VCaP (cell line): ENCODE measurements around the gene GLT8D1.

Experiments used
- H3K27ac ChIP-seq: fragments of 450-650 bp; 2 replicates; pipeline ENCODE4 v1.5.1; 2017
- TF ChIP-seq, protein P1 (sequence below): fragments of 450-650 bp; conservative IDR thresholded peaks from 2 replicates; pipeline ENCODE4 v1.5.1; 2017; ENCODE audit warnings: mild to moderate bottlenecking, moderate library complexity

Gene GLT8D1

DNA sequence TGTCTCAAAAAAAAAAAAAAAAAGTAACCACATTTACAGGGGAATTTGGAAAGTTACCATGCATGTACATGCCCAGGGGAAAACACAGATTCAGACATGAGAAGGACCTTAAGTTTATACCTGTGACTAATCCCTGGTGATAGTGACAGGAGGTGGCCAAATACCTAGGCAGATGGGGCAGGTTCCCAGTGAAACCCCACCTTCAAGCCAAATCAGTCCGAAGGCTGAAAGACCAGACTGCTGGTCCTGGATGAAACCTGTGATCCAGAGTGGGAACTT is 16.1 kb upstream of the GLT8D1 start:
- no peak overlapping the region for H3K27ac ChIP-seq
- TF ChIP-seq, protein P1, sequence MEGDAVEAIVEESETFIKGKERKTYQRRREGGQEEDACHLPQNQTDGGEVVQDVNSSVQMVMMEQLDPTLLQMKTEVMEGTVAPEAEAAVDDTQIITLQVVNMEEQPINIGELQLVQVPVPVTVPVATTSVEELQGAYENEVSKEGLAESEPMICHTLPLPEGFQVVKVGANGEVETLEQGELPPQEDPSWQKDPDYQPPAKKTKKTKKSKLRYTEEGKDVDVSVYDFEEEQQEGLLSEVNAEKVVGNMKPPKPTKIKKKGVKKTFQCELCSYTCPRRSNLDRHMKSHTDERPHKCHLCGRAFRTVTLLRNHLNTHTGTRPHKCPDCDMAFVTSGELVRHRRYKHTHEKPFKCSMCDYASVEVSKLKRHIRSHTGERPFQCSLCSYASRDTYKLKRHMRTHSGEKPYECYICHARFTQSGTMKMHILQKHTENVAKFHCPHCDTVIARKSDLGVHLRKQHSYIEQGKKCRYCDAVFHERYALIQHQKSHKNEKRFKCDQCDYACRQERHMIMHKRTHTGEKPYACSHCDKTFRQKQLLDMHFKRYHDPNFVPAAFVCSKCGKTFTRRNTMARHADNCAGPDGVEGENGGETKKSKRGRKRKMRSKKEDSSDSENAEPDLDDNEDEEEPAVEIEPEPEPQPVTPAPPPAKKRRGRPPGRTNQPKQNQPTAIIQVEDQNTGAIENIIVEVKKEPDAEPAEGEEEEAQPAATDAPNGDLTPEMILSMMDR = no peak

DNA sequence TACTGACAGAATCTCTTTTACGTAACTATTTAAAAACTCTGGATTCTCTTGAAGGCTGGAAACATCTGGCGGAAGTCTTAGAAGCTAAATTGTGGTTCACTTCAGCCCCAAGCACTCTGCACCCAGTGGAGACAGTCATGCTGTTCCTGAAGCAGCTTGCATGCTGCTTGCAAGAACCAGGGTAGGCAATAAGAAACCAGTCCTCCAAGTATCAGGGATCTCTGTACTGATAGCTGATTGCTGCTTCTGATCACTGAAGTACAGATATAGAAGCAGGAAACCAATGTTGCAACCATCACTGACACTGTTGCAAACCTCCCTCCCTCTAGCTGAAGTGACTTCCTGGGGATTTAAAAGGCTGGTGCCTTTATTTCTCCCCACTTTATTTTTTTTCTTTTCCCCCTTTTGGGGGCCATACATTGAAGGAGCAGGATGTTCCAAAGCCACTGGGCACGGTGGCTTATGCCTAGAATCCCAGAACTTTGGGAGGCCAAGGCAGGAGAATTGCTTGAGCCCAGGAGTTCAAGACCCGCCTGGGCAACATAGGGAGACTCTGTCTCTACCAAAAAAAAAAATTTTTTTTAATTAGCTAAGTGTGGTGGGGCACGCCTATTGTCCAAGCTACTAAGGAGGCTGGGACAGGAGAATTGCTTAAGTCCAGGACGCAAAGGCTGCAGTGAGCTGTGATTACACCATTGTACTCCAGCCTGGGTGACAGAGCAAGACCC is 15.6 kb upstream of the GLT8D1 start:
- H3K27ac ChIP-seq = no peak overlapping the region

DNA sequence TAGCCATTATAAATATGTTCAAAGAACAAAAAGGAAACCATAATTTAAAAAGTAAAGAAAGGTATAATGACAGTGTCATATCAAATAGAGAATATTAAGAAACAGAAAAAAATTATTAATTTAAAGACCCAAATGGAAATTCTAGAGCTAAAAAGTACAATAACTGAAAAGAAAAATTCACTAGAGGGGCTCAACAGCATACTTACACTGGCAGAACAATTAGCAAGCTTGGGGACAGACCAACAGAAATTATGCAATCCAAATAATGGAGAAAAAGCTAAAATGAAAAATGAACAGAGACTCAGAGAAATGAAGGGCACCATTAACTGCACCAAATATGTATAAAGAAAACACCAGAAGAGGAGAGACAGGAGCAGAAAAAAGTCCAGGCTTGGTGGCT is 14.0 kb upstream of the GLT8D1 start:
- H3K27ac ChIP-seq = no peak overlapping the region
- TF ChIP-seq, protein P1 = no peak

More for the DNA sequence above, 15.6 kb upstream of the GLT8D1 start:
- TF ChIP-seq, protein P1 = no peak

DNA sequence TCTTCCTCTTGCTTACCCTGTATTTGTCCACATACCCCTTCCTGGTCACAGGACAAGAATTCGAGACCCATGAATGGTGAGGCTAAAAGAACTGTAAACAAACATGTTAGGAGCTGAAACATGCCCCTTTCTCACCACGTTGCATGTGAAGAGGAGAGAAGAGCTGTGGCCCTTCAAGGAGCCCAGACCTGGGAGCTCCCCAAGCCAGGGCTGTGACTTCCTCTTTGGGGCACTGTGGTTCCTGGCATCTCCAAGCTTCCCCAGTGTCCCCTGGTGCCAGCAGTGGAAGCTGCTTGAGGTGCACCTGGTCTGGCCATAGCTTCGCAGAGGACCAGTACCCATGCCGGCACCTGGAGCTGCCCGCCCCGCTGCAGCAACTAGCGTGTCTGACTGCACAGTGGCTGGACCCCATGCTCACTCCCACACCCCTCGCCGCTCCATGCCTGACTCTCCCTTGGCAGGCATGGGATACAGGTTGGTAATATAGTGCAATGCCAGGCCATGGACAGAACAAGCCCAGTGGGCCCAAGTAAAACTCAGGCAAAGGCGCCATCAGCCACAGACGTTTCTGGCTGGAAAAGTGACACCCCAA is 10.2 kb upstream of the GLT8D1 start:
- TF ChIP-seq, protein P1 = no peak
- H3K27ac ChIP-seq = no peak overlapping the region

DNA sequence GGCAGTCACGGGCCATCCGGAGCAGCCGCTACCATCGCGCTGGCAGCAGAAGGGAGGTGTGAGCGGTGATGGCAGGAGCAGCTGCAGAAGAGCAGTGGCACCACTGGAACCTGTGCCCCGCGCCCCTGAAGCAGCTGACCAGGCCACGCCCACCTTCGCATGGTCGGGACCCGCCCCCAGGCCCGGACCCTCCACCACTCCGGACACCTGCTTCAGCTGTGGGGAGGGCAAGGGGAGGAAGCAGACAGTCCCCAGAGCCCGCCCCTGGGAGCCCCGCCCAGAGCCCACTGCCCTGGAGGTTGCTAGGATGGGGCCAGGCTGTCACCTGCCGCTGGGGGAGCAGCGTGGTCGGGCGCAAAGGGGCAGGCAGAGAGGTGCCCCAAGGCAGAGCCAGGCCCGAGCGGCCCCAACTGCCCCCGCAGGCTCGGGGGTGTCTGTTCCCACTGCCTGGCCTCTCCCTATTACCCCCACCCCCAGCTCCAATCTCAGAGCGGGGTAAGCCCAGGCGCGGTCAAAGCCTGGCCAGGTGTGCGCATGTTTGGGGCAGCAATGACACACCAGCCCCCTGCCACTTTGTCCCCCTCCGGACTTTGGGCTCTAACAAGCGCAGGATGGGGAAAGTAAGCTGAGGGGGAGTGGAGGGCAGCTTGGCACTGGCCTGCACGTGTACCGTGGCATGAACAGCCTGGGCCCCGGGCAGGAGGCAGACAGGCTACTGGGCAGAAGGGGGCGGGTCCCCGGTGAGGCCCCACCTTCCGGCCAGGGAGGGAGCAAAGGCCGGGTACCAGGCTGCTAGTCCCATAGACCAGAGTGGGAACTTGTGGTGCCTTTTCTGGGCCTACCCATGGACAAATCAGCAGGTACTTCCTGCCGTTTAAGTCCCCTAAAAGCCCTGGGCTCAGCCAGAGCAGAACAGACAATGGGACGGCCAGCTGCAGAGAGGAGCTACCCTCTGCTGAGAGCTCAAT is 9.0 kb upstream of the GLT8D1 start:
- no peak overlapping the region for H3K27ac ChIP-seq
- TF ChIP-seq, protein P1 = no peak

DNA sequence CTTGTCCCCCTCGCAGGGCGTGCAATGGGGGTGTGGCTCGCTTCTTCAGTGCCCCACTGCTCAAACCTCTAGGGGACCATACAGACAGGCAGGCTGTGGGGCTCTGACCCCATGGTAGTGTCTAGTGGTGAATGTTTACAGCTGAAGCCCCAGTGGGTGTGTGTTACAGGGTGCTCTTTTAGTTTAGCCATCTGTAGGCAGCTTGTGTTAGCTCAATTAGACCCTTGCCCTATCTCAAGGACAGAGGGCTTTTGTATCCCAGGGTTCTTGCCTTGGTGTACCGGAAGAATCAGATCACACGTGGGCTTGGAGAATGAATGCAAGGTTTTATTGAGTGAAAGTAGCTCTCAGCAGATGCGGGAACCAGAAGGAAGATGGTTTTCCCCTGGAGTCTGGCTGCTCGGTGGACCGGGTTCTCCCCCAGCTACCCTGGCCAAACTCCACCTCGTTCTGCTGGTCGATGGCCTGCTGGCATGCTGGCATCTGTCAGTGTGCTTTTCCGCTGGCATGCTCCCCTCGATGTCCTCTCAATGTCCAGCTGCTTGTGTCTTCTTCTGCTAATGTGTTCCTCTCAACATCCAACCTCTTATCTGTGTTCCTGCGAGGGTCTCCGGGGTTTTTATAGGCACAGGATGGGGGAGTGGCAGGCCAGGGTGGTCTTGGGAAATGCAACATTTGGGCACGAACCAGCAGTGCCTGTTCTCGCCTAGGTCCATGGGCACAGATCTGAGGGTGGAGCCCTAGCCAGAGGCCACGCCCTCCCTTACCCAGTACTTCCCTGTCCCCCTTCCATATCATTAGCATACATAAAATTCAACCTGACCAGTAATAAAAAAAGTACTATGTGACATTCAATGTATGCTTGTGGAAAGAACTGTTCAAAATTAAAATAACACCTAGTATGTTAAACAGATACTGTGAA is 7.0 kb upstream of the GLT8D1 start:
- H3K27ac ChIP-seq = no peak overlapping the region

More for the DNA sequence above, 7.0 kb upstream of the GLT8D1 start:
- TF ChIP-seq, protein P1 = no peak
